GM19372 (cell line): ENCODE data around the gene THADA.
"Not testable (repeated sequence)": the region's sequence is repeated elsewhere in the genome, so short reads cannot be mapped to it uniquely, and the experiment has no call there.

ENCODE experiments used
- ATAC-seq: cut with Tn5 transposase; IDR thresholded peaks from one replicate; pipeline ENCODE4 v1.9.1; 2021; ENCODE audit warnings: mild to moderate bottlenecking, low read depth, moderate library complexity; ENCODE audit not compliant: unreplicated experiment

Gene THADA

GRCh38 chr2:43199492-43200488, 396.0 kb downstream of the THADA start:
- ATAC-seq, result no peak

GRCh38 chr2:43198263-43198662, 397.6 kb downstream of the THADA start:
- no peak for ATAC-seq

- ATAC-seq, result no peak
Measured at GRCh38 chr2:43197588-43197896, 398.3 kb downstream of the THADA start.

DNA sequence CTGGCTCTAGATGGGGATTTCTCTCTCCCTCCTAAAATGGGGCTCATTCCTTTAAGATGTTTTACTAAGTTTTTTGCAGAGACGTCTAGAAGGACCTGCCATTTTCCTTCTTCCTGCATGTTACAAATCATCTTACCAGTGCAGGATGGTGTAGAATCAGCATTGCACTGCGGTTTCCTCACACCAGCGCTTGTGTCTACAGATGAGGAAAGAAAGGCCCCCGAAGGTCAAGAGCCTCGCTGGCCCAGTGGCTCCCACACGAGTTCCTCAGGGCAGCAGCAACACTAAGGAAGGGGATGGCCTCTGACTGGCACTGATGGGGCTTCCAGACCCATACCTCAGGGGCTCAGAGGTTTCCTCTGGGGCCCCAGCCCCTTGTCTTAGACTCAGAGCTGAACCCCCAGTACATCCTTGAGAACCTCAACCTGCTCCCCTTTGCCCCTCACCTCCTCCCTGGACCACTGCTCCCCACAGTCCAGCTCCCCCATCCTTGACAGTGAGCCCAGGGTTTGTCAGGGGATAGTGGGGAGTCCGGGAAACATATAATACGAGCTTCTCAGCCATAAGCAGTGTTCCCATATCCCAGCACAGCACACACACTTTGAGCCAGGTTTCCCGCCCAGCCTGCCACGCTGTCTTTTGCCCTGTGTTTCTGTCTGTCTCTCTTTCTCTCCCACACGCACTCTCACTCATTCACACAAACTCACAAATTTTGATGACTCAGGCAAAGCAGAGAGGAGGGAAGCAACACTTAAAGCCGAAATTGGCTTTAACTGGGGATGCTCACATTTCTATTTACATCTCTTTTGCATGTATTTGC, 398.9 kb downstream of the THADA start:
- no peak for ATAC-seq

DNA sequence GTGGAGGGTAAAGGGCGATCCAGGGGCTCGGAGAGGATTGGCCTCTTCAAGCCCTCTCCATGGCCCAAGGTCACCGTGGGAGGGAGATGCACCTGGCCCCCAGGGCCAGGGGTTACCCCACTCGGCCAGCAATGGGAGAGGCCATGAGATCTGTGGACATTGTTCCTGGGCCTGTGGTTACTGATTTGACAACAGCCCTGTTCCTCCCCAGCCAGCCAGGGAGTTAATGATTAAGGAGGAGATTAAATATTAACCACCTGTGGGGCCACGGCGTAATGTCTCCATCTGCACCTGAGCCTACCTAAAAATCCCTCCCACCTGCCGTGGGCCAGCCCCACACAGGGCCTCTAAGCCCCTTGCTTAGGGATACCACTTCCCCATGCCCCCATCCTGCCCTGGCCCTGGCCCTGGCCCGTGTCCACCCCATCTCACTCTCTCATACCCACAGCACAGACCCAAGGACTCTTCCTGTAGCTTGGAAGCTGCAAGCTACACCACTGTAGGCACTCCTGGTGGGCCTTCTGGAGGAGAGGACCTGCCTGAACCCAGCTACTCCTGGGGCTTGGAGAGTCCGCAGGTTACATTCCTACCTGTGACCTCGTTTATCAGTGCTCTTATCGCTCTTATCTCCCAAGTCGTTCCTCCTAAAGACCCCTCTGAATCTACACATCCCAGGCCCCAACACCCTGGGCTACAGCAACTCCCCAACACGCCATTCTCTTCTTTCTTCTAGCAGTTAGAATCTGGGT, 401.5 kb downstream of the THADA start:
- peak; percentile 56 for ATAC-seq

- ATAC-seq, result no peak
Measured at GRCh38 chr2:43193652-43194120, 402.2 kb downstream of the THADA start.

DNA sequence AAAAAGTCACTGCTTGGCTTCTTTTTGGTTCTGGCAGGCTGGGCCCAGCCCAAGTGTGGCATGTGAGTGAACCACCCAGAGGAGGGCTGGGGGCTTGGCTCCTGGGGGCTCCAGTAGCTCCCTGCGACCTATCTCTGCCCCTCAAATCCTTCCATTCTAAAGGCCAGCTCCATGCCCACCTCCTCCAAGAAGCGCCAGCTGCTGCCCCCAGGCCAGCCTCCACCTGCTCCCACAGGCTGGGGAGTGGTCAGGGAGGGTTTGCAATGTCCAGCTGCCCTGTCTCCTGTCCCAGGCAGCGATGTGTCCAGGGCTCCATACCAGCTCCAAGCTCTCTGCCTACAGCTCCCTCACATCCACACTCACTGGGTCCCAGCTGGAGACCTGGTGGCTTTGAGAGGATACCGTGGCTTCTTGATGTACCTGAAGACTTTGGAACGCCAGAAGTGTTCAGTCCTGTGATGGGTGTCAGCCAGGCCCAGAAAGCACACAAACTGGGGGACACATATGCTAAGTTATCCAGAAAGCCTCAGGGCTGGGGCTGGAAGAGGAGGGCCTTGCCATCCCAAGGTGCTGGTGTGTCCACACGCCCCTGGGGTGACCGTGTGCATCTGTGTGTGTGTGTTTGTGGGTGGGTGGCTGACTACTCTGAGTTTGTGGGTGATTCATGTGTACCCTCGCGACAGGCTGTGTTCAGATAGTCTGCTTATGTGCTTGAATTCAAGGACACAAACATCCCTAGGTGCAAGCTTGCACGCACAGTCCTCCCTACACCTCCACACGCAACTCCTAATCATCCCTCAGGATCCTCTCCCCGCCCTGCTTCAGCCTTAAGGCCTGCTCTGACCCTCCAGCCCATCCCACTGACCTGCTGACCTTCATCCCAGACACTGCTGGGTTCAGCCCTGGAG, 402.8 kb downstream of the THADA start:
- no peak for ATAC-seq

GRCh38 chr2:43191947-43192516, 403.8 kb downstream of the THADA start:
- no peak for ATAC-seq

DNA sequence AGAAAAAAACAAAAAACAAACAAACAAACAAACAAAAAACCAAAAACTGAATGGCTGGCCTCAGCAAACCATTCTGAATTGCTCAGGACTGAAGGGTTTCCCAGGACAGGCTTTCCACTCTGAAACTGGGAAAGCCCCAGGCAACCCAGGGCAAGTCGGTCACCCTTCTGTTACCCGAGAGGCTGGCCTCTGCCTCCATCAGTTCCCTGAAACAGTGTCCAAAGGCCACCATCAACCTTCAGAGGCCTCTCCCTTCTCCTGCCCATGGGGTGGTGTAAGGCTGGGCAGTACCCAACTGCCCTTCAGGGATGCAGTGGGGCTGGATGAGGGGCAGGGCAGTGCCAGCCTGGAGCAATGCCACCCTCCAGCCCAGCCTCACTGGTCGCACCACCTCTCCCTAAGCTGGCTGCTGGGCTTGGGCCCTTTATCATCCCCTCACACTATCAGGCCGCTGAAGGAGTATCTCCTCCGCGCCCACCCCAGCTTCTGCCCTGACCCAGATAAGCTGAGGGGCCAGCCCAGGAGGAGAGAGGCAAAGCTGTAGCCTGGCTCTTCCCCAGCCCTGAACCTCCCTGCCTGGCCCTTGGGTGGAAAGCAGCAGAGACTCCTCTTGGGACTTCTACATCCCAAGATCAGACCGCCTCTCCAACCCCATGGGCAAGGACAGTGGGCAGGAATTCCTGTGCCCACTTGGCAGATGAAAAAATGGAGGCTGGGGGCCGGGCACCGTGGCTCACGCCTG, 405.4 kb downstream of the THADA start:
- no peak for ATAC-seq

- not testable (repeated sequence) for ATAC-seq
Measured at GRCh38 chr2:43189861-43190260, 406.0 kb downstream of the THADA start.

- no peak for ATAC-seq
Measured at GRCh38 chr2:43188561-43189386, 407.1 kb downstream of the THADA start.

DNA sequence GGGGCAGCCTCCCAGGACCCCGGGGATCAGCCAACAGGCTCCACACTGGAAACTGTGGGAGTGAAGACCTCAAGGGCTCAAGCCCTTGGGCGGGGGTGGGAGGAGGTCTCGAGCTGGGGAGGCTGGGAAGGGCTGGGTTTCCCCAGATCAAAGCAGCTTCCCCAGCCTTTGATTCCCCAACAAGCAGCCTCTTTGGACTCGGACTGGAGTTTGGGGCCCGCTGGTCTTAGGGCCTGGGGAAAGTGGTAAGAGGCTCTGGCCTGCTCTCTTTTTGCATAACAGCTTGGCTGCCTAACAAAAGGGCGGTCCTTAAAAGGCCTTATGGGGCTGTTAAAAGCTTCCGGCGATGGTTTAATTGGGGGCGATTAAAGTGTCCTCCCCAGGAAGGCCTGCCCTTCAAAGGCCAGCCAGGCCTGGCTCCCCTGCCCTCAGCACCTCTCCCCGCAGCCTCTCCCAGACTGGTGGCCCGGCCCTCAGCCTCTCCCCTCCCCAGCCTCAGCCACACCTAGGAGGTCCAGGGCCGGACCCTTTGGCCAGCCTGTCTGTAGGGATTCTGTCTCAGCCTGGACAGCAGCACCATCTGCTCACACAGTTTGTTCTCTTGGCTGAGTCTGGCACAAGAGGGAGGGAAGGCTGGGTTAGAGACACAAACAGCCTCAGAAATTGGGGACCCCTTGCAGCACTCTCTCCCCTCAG, 409.0 kb downstream of the THADA start:
- no peak for ATAC-seq

- no peak for ATAC-seq
Measured at GRCh38 chr2:43186321-43186678, 409.5 kb downstream of the THADA start.

DNA sequence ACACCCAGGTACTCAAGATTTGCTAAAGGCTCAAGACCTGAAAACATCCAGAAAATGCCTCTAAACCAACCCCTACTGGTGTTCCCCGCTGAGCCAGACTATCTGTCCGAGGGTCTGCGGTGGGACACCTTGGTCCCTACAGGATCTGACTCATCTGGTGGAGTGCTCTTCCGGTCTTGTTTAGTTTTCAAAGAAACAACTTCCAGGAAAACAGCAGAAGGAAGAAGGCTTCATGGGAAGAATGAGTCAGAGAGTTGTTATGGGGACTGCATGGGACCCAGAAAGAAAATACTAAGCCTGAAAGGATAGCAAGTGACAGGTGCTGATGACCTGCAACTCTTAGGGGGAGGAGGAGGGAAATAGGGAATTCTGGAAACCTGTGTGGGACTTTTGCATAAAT, 410.7 kb downstream of the THADA start:
- no peak for ATAC-seq

GRCh38 chr2:43184339-43184895, 411.4 kb downstream of the THADA start:
- no peak for ATAC-seq

- no peak for ATAC-seq
Measured at GRCh38 chr2:43183743-43184142, 412.1 kb downstream of the THADA start.

GRCh38 chr2:43180897-43181296, 414.9 kb downstream of the THADA start:
- ATAC-seq, result no peak
